Naive thymus-derived CD4-positive, alpha-beta T cell (primary cell): ENCODE results near the gene LPCAT1. TPM values are rescaled to one million over a fixed set of nuclear protein-coding genes. Genes with fewer than 3 reads are reported as not detected.
A peak's percentile ranks its signal among the peaks of the same experiment; 100 is the strongest.

Source experiments
- ATAC-seq: fragments of 150-1000 bp; cut with Tn5 transposase; 2 replicates; pipeline ENCODE4 v1.10.0; 2021; ENCODE audit warnings: mild to moderate bottlenecking, moderate library complexity
- CTCF ChIA-PET: fragments of 350-600 bp; sonication (Branson Sonifier 250); formaldehyde crosslinking; loops from one replicate; lab custom pipeline; 2021; ENCODE audit warnings: antibody characterized with exemption; lab: Charles Lee
- POLR2A ChIA-PET: fragments of 350-600 bp; sonication (Branson Sonifier 250); formaldehyde crosslinking; loops from one replicate; lab custom pipeline; 2021; ENCODE audit warnings: antibody characterized with exemption, inconsistent platforms; lab: Charles Lee
- DNase-seq, 9 donors: peaks; one replicate each; pipeline versions ENCODE4 v3.0.0 to v3.0.0-alpha.2; 2020 to 2022; ENCODE audit warnings: mixed read lengths in 1 of 9
- H3K27ac ChIP-seq: one replicate; pipeline ENCODE4 v1.7.0; 2013; ENCODE audit warnings: mild to moderate bottlenecking, low read depth, low read length, moderate library complexity
- H3K27me3 ChIP-seq, 2 donors: one replicate each; pipeline ENCODE4 v1.7.0; 2013; ENCODE audit warnings: low read length in 2 of 2, mild to moderate bottlenecking in 2 of 2, moderate library complexity in 2 of 2; ENCODE audit not compliant: control insufficient read depth in 2 of 2, insufficient read depth in 2 of 2
- H3K36me3 ChIP-seq, 3 experiments: 1 replicate in 2 of 3; 2 replicates in 1 of 3; pipeline ENCODE4 v1.7.0; 2013; ENCODE audit warnings: low read length in 3 of 3, mild to moderate bottlenecking in 3 of 3, moderate library complexity in 1 of 3; ENCODE audit not compliant: insufficient read depth in 3 of 3, control insufficient read depth in 2 of 3
- H3K4me1 ChIP-seq, 2 donors: one replicate each; pipeline ENCODE4 v1.7.0; 2013; ENCODE audit warnings: low read length in 2 of 2, mild to moderate bottlenecking in 2 of 2, moderate library complexity in 1 of 2; ENCODE audit not compliant: control insufficient read depth in 2 of 2, insufficient read depth in 2 of 2
- H3K4me3 ChIP-seq: 2 replicates; pipeline ENCODE4 v1.7.0; 2013; ENCODE audit warnings: mild to moderate bottlenecking, low read length
- H3K9me3 ChIP-seq, 3 experiments: 1 replicate in 2 of 3; 2 replicates in 1 of 3; pipeline ENCODE4 v1.7.0; 2013; ENCODE audit warnings: low read length in 3 of 3; ENCODE audit not compliant: control insufficient read depth in 2 of 3
- H3K27ac Mint-ChIP-seq, 9 donors: one replicate each; pipeline ENCODE4 v1.8.0; 2020 to 2022; ENCODE audit warnings: mixed read lengths in 9 of 9, mild to moderate bottlenecking in 8 of 9, moderate library complexity in 5 of 9, inconsistent platforms in 2 of 9
- H3K27me3 Mint-ChIP-seq, 5 donors: one replicate each; pipeline ENCODE4 v1.8.0; 2021 to 2022; ENCODE audit warnings: mixed read lengths in 5 of 5, mild to moderate bottlenecking in 1 of 5
- H3K36me3 Mint-ChIP-seq, 5 donors: one replicate each; pipeline ENCODE4 v1.8.0; 2020 to 2022; ENCODE audit warnings: mixed read lengths in 5 of 5, mild to moderate bottlenecking in 3 of 5, inconsistent platforms in 1 of 5
- H3K4me1 Mint-ChIP-seq, 7 donors: one replicate each; pipeline ENCODE4 v1.8.0; 2020 to 2022; ENCODE audit warnings: mixed read lengths in 7 of 7, mild to moderate bottlenecking in 3 of 7, inconsistent platforms in 1 of 7
- H3K4me3 Mint-ChIP-seq, 10 donors: one replicate each; pipeline ENCODE4 v1.8.0; 2020 to 2022; ENCODE audit warnings: mild to moderate bottlenecking in 10 of 10, mixed read lengths in 10 of 10, moderate library complexity in 6 of 10, inconsistent platforms in 2 of 10
- H3K9me3 Mint-ChIP-seq, 11 donors: one replicate each; pipeline ENCODE4 v1.8.0; 2020 to 2022; ENCODE audit warnings: mixed read lengths in 11 of 11, mild to moderate bottlenecking in 4 of 11, inconsistent platforms in 1 of 11, moderate library complexity in 1 of 11
- intact Hi-C, 2 donors: fragments of 100-400 bp; cut with micrococcal nuclease; formaldehyde crosslinking; loops; one replicate each; pipeline ENCODE4 v1.15.1; 2023
- polyA plus RNA-seq, 2 donors: library from polyadenylated mRNA; unstranded; fragments of 300-500 nt; fragmentation: Illumina TruSeq; gene quantifications; one replicate each; pipeline ENCODE4 v1.2.3, GENCODE V29; 2021
- total RNA-seq, 6 experiments: library from RNA in 5 of 6; stranded (reverse) in 5 of 6; gene quantifications; 1 replicate in 5 of 6; 2 replicates in 1 of 6; pipeline ENCODE4 v1.2.3 and lab custom pipeline; 2021 to 2026

LPCAT1 gene
- total and polyA plus RNA-seq, 7 experiments from 2014 or later: 9.9 to 89.4 (median 40.9) TPM

DNA sequence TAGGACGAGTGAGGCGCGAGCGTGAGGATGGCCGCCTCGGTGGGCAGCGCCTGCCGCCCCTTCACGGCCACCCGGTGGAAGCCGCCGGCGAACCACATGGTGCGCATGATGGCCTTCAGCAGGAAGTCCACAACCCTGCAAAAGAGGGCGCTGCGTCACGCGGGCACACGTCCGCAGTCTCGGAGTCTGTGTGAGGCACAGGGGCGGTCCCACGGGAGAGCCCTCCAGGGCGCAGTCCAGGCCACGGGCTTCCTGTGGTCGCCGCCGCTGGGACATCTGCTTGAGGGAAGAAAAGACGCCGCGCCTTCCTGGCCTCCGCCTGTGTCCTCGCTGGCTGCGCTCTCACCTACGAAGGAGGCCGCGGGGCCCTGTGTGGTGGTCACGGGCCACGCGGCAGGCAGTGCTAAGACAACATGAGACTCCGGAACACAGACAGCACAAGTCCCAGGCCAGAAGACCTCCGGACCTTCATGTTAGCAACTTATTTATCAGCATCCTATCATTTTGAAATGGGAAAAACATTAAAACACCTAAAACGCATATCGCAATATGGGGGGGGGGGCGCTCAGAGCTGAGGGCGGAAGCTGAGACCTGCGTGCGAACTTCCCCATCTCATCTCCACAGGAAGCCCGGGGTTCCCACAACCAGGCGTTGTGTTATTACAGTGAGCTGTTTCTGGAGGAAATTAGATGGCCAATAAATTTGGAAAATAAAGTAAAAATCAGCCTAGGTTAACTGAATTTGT, 28.8 kb downstream of the LPCAT1 start:
- H3K4me3 ChIP-seq: no peak overlapping the region
- H3K4me1 ChIP-seq: peaks cover 0 to 22% of the 10 kb centered on the region in 2 donors
- Mint-ChIP-seq H3K9me3 (no peaks in the 10 kb centered on the region), H3K36me3 (peaks cover 4 to 37% (median 5%) of the 10 kb centered on the region in 5 donors), H3K4me3 (peak overlapping the region in 8 of 10 donors; percentile 8 to 70 (median 58)), H3K4me1 (peaks cover 8 to 43% (median 22%) of the 10 kb centered on the region in 7 donors), H3K27ac (peak overlapping the region in 6 of 9 donors; percentile 52 to 82 (median 72)), H3K27me3 (no peaks in the 10 kb centered on the region)
- peak; percentile 81 for ATAC-seq
- H3K27me3 ChIP-seq: no peaks in the 10 kb centered on the region
- CTCF ChIA-PET: interaction anchor here (0.7 to 1.0 kb wide), 3 partner anchors 18 to 85 kb away, joined by 3 to 4 read pairs (median 3); no protein-coding TSS in a partner anchor
- H3K27ac ChIP-seq: no peak overlapping the region
- POLR2A ChIA-PET: no interaction called here
- H3K36me3 ChIP-seq: peaks cover 0 to 44% (median 0%) of the 10 kb centered on the region in 3 experiments
- intact Hi-C loops: loop anchor here in 1 of 2 donors (2.0 kb wide), 1 partner anchor 28 kb away; the partner anchor contains the start of gene LPCAT1
- H3K9me3 ChIP-seq: no peaks in the 10 kb centered on the region
- peak in 2 of 9 donors; percentile 28 to 29 for DNase-seq

DNA sequence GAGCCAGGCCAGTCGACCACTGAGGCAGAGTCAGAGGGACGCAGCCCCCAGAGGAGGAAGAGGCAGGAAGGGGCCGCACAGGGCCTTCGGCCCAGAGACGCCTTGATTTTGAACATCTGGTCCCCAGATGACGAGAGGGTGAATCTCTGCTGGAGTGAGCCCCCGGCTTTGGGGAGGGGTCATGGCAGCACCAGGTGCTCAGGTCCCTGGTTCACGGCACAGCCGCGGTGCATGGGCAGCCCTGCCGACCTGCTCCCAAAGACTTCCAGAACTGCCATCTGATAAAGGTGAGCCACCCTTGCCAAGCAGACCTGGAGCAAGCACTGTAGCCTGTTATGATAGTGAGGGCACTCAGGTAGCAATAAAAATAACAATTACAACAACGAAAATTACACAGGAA, 29.8 kb downstream of the LPCAT1 start:
- peak overlapping the region in 6 of 9 donors; percentile 12 to 68 (median 46) for H3K27ac Mint-ChIP-seq
- H3K4me3 Mint-ChIP-seq: peak overlapping the region in 1 of 10 donors; percentile 60
- DNase-seq (no peak), ATAC-seq (no peak)
- H3K27me3 Mint-ChIP-seq: no peaks in the 10 kb centered on the region
- peaks cover 0 to 1% (median 0%) of the 10 kb centered on the region in 11 donors for H3K9me3 Mint-ChIP-seq
- H3K4me1 Mint-ChIP-seq: peaks cover 8 to 43% (median 22%) of the 10 kb centered on the region in 7 donors
- no peaks in the 10 kb centered on the region for H3K9me3 ChIP-seq
- peaks cover 0 to 29% of the 10 kb centered on the region in 2 donors for H3K4me1 ChIP-seq
- no peak overlapping the region for H3K4me3 ChIP-seq
- H3K36me3 ChIP-seq: peaks cover 0 to 49% (median 4%) of the 10 kb centered on the region in 3 experiments
- no peak overlapping the region for H3K27ac ChIP-seq
- H3K27me3 ChIP-seq: no peaks in the 10 kb centered on the region
- intact Hi-C loops: loop anchor here in 1 of 2 donors (2.0 kb wide), 1 partner anchor 29 kb away; the partner anchor contains the start of gene LPCAT1
- POLR2A ChIA-PET: no interaction called here
- H3K36me3 Mint-ChIP-seq: peaks cover 4 to 39% (median 5%) of the 10 kb centered on the region in 5 donors
- CTCF ChIA-PET: no interaction called here

DNA sequence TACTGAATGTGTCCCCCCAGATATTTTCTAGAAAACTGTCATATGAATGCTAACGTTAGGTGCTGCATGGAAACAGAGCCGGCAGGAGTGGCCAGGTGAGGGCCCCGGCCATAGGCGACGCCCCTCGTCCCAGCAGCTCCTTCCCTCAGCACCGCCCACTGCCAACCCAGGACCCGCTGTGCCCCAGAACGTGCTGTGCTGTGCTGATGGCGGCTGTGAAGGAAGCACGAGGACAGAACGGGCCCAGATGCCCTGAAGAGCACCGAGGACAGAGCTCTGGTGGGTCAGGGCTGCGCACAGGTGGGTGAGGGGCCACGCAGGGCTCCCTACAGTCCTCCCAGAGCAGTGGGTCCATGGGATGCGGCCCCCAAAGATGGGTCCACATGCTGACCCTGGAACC, 30.3 kb downstream of the LPCAT1 start:
- DNase-seq (no peak), ATAC-seq (no peak)
- Histone ChIP-seq H3K9me3 (no peaks in the 10 kb centered on the region), H3K36me3 (peaks cover 0 to 50% (median 4%) of the 10 kb centered on the region in 3 experiments), H3K27ac (no peak overlapping the region), H3K4me1 (peaks cover 0 to 33% of the 10 kb centered on the region in 2 donors), H3K4me3 (no peak overlapping the region), H3K27me3 (no peaks in the 10 kb centered on the region)
- H3K4me3 Mint-ChIP-seq: peak overlapping the region in 1 of 10 donors; percentile 60
- peak overlapping the region in 2 of 9 donors; percentile 27 to 40 for H3K27ac Mint-ChIP-seq
- no peaks in the 10 kb centered on the region for H3K27me3 Mint-ChIP-seq
- intact Hi-C loops: no loop called here
- POLR2A ChIA-PET: interaction anchor here (1.5 kb wide), 1 partner anchor 25 kb away, joined by 3 read pairs; no protein-coding TSS in a partner anchor
- peaks cover 0 to 1% (median 0%) of the 10 kb centered on the region in 11 donors for H3K9me3 Mint-ChIP-seq
- CTCF ChIA-PET: no interaction called here
- peaks cover 8 to 37% (median 21%) of the 10 kb centered on the region in 7 donors for H3K4me1 Mint-ChIP-seq
- peaks cover 4 to 34% (median 7%) of the 10 kb centered on the region in 5 donors for H3K36me3 Mint-ChIP-seq

DNA sequence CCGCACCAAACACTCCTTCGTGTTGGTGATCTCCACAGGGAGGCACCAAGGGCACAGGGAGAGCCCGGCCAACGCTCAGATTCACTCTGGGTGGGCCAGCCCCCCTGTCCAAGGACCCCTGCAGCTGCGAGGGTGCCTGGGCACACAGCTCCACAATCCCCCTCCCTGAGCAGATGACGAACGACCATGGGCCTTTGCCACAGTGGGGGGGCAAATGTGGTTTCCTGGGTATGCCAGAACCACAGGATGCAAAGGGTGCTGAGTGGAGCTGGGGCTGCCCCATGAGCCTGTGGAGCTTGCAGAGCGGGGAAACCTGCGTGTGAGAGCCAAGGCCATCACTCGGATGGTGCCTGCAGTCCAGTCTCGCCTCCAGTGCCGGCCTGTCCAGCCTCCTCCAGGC, 31.0 kb downstream of the LPCAT1 start:
- ChIA-PET CTCF (no interaction called here), POLR2A (interaction anchor here (1.3 to 1.5 kb wide), 2 partner anchors 14 to 26 kb away, joined by 3 read pairs; no protein-coding TSS in a partner anchor)
- no peak overlapping the region for H3K4me3 ChIP-seq
- Mint-ChIP-seq H3K4me1 (peaks cover 8 to 34% (median 21%) of the 10 kb centered on the region in 7 donors), H3K9me3 (peaks cover 0 to 1% (median 0%) of the 10 kb centered on the region in 11 donors), H3K27ac (peak overlapping the region in 2 of 9 donors; percentile 38 to 67), H3K36me3 (peaks cover 4 to 35% (median 11%) of the 10 kb centered on the region in 5 donors), H3K4me3 (no peak overlapping the region), H3K27me3 (no peaks in the 10 kb centered on the region)
- peaks cover 4 to 56% (median 4%) of the 10 kb centered on the region in 3 experiments for H3K36me3 ChIP-seq
- ATAC-seq (no peak), DNase-seq (no peak)
- no peaks in the 10 kb centered on the region for H3K9me3 ChIP-seq
- peaks cover 0 to 34% of the 10 kb centered on the region in 2 donors for H3K4me1 ChIP-seq
- no peak overlapping the region for H3K27ac ChIP-seq
- H3K27me3 ChIP-seq: no peaks in the 10 kb centered on the region
- intact Hi-C loops: no loop called here

DNA sequence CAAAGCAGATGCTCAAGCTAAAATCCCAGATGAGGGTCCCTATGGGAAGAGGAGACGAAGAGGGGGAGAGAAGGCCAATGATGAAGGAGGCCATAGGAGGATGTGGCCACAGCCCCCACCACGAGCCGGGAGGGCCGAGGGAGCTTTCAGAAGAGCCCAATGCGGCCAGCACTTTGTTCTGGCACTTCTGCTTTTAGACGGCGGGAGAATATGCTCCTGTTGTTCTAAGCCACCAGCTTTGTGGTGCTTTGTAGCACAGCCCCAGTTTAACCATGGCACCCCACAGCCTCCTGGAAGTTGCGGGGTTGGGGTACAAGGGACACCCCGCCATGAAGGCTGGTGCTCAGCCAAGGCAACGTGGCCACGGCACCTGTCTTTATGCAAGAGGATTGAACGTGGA, 33.4 kb downstream of the LPCAT1 start:
- peaks cover 0 to 30% of the 10 kb centered on the region in 2 donors for H3K4me1 ChIP-seq
- ATAC-seq (no peak), DNase-seq (no peak)
- H3K27ac Mint-ChIP-seq: no peak overlapping the region
- H3K27me3 ChIP-seq: no peaks in the 10 kb centered on the region
- H3K9me3 Mint-ChIP-seq: peaks cover 0 to 1% (median 0%) of the 10 kb centered on the region in 11 donors
- no peak overlapping the region for H3K4me3 Mint-ChIP-seq
- H3K27ac ChIP-seq: no peak overlapping the region
- ChIA-PET POLR2A (no interaction called here), CTCF (interaction anchor here (0.6 kb wide), 1 partner anchor 331 kb away, joined by 4 read pairs; no protein-coding TSS in a partner anchor)
- no peaks in the 10 kb centered on the region for H3K9me3 ChIP-seq
- H3K36me3 ChIP-seq: peaks cover 4 to 80% (median 11%) of the 10 kb centered on the region in 3 experiments
- H3K27me3 Mint-ChIP-seq: no peaks in the 10 kb centered on the region
- H3K4me3 ChIP-seq: no peak overlapping the region
- H3K4me1 Mint-ChIP-seq: peaks cover 3 to 23% (median 10%) of the 10 kb centered on the region in 7 donors
- intact Hi-C loops: no loop called here
- peaks cover 8 to 39% (median 13%) of the 10 kb centered on the region in 5 donors for H3K36me3 Mint-ChIP-seq

DNA sequence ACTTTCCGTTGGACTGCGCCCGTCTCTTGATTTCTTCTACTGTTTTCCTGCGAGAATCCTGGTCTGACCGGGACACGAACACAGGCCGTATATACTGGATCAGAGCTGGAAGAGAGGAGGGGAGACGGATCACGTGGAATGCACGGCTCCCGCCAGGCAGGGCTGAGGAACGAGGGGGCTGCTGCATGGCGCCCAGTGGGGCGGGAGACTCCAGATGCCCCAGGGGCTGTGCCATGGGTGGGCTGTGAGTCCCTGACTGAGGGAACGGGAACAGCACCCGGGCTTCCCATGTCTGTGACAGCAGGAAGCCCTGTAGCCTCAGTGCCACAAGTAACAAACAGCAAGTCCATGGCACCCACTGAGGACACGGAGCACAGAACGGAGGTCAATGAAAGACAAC, 34.0 kb downstream of the LPCAT1 start:
- no peaks in the 10 kb centered on the region for H3K9me3 ChIP-seq
- CTCF ChIA-PET: no interaction called here
- no peak overlapping the region for H3K4me3 ChIP-seq
- DNase-seq (no peak), ATAC-seq (no peak)
- H3K27ac ChIP-seq: no peak overlapping the region
- Mint-ChIP-seq H3K9me3 (peaks cover 0 to 1% (median 0%) of the 10 kb centered on the region in 11 donors), H3K4me1 (peaks cover 0 to 20% (median 4%) of the 10 kb centered on the region in 7 donors), H3K36me3 (peaks cover 8 to 39% (median 13%) of the 10 kb centered on the region in 5 donors), H3K27ac (no peak overlapping the region), H3K27me3 (no peaks in the 10 kb centered on the region), H3K4me3 (no peak overlapping the region)
- H3K4me1 ChIP-seq: peaks cover 0 to 30% of the 10 kb centered on the region in 2 donors
- POLR2A ChIA-PET: no interaction called here
- intact Hi-C loops: no loop called here
- H3K27me3 ChIP-seq: no peaks in the 10 kb centered on the region
- peaks cover 4 to 83% (median 11%) of the 10 kb centered on the region in 3 experiments for H3K36me3 ChIP-seq
